Hepatocyte (in vitro differentiated cells): ENCODE data around the gene SEC22C. TPM values are rescaled to one million over a fixed set of nuclear protein-coding genes. Genes with fewer than 3 reads are reported as not detected.
A peak's percentile ranks its signal among the peaks of the same experiment; 100 is the strongest.

ENCODE experiments used
- DNase-seq: peaks from one replicate; pipeline ENCODE4 v3.0.0-alpha.2; 2016; ENCODE audit warnings: low spot score
- H2AFZ ChIP-seq: fragments of 200-600 bp; sonication (generic); 2 replicates; pipeline ENCODE4 v1.6.0; 2016; ENCODE audit warnings: antibody characterized with exemption, mild to moderate bottlenecking
- H3K27ac ChIP-seq: fragments of 200-600 bp; sonication (generic); 2 replicates; pipeline ENCODE4 v1.5.1; 2016; ENCODE audit warnings: mild to moderate bottlenecking
- H3K27me3 ChIP-seq: fragments of 200-600 bp; sonication (generic); 2 replicates; pipeline ENCODE4 v1.6.1; 2016
- H3K36me3 ChIP-seq: fragments of 200-600 bp; sonication (generic); replicated peaks from 2 replicates; pipeline ENCODE4 v1.5.1; 2016; ENCODE audit warnings: low read depth; ENCODE audit not compliant: insufficient read depth
- H3K4me1 ChIP-seq: fragments of 200-600 bp; sonication (generic); 2 replicates; pipeline ENCODE4 v1.5.1; 2016; ENCODE audit warnings: mild to moderate bottlenecking, moderate library complexity; ENCODE audit not compliant: insufficient read depth
- H3K4me2 ChIP-seq: fragments of 200-600 bp; sonication (generic); 2 replicates; pipeline ENCODE4 v1.6.0; 2016
- H3K4me3 ChIP-seq: fragments of 200-600 bp; sonication (generic); 2 replicates; pipeline ENCODE4 v1.5.1; 2016; ENCODE audit warnings: mild to moderate bottlenecking
- H3K79me2 ChIP-seq: fragments of 200-600 bp; sonication (generic); 2 replicates; pipeline ENCODE4 v1.6.0; 2017; ENCODE audit warnings: mild to moderate bottlenecking
- H3K9me2 ChIP-seq: fragments of 200-600 bp; sonication (generic); replicated peaks from 2 replicates; pipeline ENCODE4 v1.6.0; 2017; ENCODE audit warnings: mild to moderate bottlenecking; ENCODE audit not compliant: insufficient read depth
- H3K9me3 ChIP-seq: fragments of 200-600 bp; sonication (generic); 2 replicates; pipeline ENCODE4 v1.5.1; 2016; ENCODE audit warnings: low read depth, mild to moderate bottlenecking
- H4K20me1 ChIP-seq: fragments of 200-600 bp; sonication (generic); 2 replicates; pipeline ENCODE4 v1.6.0; 2016; ENCODE audit warnings: mild to moderate bottlenecking; ENCODE audit not compliant: insufficient read depth, poor library complexity, severe bottlenecking
- EZH2 ChIP-seq: fragments of 200-600 bp; sonication (generic); IDR thresholded peaks from 2 replicates; pipeline ENCODE4 v1.6.1; 2016; ENCODE audit warnings: antibody characterized with exemption, mild to moderate bottlenecking, borderline replicate concordance
- EZH2phosphoT487 ChIP-seq: fragments of 200-600 bp; sonication (generic); IDR thresholded peaks from one replicate; pipeline ENCODE4 v1.6.1; 2018; ENCODE audit warnings: antibody characterized with exemption, mild to moderate bottlenecking, low read depth, moderate library complexity; ENCODE audit not compliant: unreplicated experiment, severe bottlenecking
- WGBS: methylation state at CpG from one replicate; pipeline ENCODE4 v1.1.6; 2016; ENCODE audit warnings: low lambda C conversion rate; ENCODE audit errors: missing lambda C conversion rate; 5-methylcytosine and 5-hydroxymethylcytosine counted together
- polyA plus RNA-seq: library from polyadenylated mRNA; unstranded; fragments of >200 nt; fragmentation: Nextera tagmentation; extraction: Ambion mirVana; gene quantifications from 2 replicates; pipeline ENCODE4 v1.2.1, GENCODE V29; 2016
- total RNA-seq: library from RNA; depleted of rRNA; stranded (reverse); fragments of >200 nt; gene quantifications from 2 replicates; pipeline ENCODE4 v1.2.3, GENCODE V29; 2014
- TF ChIP-seq, protein P1 (sequence below): fragments of 200-600 bp; sonication (generic); IDR thresholded peaks from 2 replicates; pipeline ENCODE4 v1.5.1; 2016; ENCODE audit warnings: antibody characterized with exemption, mild to moderate bottlenecking; ENCODE audit not compliant: poor library complexity

The SEC22C gene
- total and polyA plus RNA-seq, 2 experiments from 2014 or later = 31.4 to 53.9 TPM

DNA sequence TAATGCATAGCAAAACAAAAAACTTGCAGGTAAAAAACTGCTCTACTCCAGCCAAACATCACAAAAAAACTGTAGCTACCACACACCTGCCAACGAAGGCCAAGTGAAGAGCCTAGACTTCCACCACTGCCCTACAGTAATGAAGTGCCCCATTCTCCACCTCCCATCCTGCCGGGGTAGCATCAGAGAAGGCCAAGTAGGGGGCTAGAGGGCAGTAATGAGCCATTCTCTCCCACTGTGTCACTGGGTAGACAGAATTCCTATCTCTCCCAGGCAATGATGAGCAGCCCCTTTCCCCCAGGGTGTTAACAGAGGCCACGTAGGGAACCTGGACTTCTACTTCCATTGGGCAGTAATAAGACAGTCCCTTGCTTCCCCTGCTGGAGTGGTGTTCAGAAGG lies 9.5 kb downstream of the SEC22C start:
- TF ChIP-seq EZH2 (no peak), EZH2phosphoT487 (no peak)
- TF ChIP-seq, protein P1, sequence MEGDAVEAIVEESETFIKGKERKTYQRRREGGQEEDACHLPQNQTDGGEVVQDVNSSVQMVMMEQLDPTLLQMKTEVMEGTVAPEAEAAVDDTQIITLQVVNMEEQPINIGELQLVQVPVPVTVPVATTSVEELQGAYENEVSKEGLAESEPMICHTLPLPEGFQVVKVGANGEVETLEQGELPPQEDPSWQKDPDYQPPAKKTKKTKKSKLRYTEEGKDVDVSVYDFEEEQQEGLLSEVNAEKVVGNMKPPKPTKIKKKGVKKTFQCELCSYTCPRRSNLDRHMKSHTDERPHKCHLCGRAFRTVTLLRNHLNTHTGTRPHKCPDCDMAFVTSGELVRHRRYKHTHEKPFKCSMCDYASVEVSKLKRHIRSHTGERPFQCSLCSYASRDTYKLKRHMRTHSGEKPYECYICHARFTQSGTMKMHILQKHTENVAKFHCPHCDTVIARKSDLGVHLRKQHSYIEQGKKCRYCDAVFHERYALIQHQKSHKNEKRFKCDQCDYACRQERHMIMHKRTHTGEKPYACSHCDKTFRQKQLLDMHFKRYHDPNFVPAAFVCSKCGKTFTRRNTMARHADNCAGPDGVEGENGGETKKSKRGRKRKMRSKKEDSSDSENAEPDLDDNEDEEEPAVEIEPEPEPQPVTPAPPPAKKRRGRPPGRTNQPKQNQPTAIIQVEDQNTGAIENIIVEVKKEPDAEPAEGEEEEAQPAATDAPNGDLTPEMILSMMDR = peak; percentile 40
- H3K27me3 ChIP-seq = no peaks in the 10 kb centered on the region
- WGBS = 46% methylated on average over 3 of the region's 3 CpGs
- H3K9me2 ChIP-seq = no peaks in the 10 kb centered on the region
- no peak overlapping the region for H3K27ac ChIP-seq
- H3K79me2 ChIP-seq = peaks cover 66% of the 10 kb centered on the region
- no peaks in the 10 kb centered on the region for H3K36me3 ChIP-seq
- peaks cover 13% of the 10 kb centered on the region for H3K9me3 ChIP-seq
- DNase-seq = peak; percentile 36
- H3K4me2 ChIP-seq = no peak overlapping the region
- H2AFZ ChIP-seq = no peak overlapping the region
- peaks cover 7% of the 10 kb centered on the region for H4K20me1 ChIP-seq
- H3K4me3 ChIP-seq = no peak overlapping the region
- no peaks in the 10 kb centered on the region for H3K4me1 ChIP-seq

DNA sequence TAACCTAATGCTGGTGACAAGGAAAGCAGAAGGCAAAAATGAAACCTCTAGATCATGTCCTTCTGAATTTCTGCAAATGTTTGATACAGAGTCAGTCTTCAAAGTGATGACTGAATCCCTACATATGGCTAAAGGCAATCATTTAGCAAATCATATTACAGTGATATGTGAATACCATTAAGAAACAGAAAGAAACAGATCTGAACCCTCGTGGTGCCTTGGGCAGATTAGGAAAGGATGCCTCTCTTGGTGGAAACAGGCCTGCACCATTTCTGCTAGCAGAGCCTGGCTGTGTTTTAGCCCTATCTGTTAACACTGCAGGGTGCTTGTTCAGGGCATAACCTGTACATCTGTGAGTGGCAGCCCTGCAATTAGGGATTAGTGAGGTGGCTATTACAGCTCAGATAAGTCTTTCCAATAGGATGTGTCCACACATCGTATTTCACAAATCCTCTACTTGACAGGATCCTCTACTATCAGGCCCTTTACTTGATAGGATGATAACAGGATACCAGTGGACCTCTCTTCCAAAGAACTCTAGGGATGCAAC lies 12.1 kb downstream of the SEC22C start:
- Histone ChIP-seq H3K79me2 (peaks cover 40% of the 10 kb centered on the region), H3K27ac (no peak overlapping the region), H4K20me1 (peaks cover 3% of the 10 kb centered on the region), H3K4me1 (no peaks in the 10 kb centered on the region), H3K36me3 (no peaks in the 10 kb centered on the region), H3K27me3 (no peaks in the 10 kb centered on the region), H2AFZ (no peak overlapping the region), H3K9me3 (peaks cover 5% of the 10 kb centered on the region), H3K4me2 (no peak overlapping the region), H3K4me3 (no peak overlapping the region), H3K9me2 (no peaks in the 10 kb centered on the region)
- DNase-seq = no peak
- TF ChIP-seq, protein P1 = no peak
- no peak for TF ChIP-seq EZH2phosphoT487
- no peak for TF ChIP-seq EZH2
- 61% methylated on average over 2 of the region's 2 CpGs for WGBS

DNA sequence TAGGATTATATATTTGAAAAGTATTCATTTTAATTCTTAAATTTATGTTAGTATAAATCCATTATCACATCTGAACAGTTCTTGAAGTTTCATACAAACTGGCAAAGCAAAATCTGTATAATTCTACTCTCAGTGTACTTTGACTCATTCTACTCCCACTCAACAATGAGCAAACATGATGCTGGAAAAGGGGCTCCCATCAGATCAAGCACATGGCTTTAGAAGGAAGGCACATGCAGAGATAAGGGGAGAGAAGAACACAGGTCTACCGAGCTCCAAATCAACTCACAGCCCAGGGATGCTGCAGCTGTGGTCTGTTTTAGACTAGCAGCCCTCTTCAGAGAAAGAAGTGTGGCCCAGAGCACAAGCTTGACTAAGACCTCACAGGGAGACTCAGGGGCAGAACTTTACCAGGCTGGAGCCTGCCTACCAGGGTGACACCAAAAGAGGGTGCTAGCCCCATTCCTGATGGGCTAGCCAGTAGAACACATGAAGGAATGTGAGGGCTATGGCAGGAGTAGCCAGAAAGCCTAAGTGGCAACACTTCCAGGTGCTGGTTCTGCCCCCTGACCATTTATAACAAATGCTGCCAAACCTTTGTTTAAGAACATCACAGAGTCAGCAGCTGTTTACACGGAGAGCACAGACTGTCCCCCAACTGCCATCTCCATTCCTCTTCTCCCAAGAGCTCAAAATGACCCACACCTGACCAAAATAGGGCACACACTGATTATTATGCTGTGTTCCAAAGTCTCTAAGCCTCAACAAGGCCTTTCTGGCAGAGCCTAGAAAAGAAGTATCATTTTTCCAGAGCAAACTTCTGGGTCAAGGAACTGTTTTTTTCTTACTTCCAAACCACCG lies 19.5 kb downstream of the SEC22C start:
- H3K4me1 ChIP-seq = no peaks in the 10 kb centered on the region
- H3K27me3 ChIP-seq = no peaks in the 10 kb centered on the region
- WGBS = 70% methylated on average over 3 of the region's 3 CpGs
- H3K79me2 ChIP-seq = no peaks in the 10 kb centered on the region
- H2AFZ ChIP-seq = no peak overlapping the region
- no peak overlapping the region for H3K4me2 ChIP-seq
- TF ChIP-seq, protein P1 = no peak
- TF ChIP-seq EZH2 = no peak
- TF ChIP-seq EZH2phosphoT487 = no peak
- H3K36me3 ChIP-seq = no peaks in the 10 kb centered on the region
- no peaks in the 10 kb centered on the region for H3K9me3 ChIP-seq
- H3K4me3 ChIP-seq = no peak overlapping the region
- H4K20me1 ChIP-seq = no peaks in the 10 kb centered on the region
- DNase-seq = no peak
- H3K9me2 ChIP-seq = no peaks in the 10 kb centered on the region
- H3K27ac ChIP-seq = no peak overlapping the region
